Measurements from ENCODE around the gene HYAL1. TPM values are rescaled to one million over a fixed set of nuclear protein-coding genes. Genes with fewer than 3 reads are reported as not detected.

HYAL1 gene
- total RNA-seq, 1 donor from 2014 or later: 0.47 TPM

DNA sequence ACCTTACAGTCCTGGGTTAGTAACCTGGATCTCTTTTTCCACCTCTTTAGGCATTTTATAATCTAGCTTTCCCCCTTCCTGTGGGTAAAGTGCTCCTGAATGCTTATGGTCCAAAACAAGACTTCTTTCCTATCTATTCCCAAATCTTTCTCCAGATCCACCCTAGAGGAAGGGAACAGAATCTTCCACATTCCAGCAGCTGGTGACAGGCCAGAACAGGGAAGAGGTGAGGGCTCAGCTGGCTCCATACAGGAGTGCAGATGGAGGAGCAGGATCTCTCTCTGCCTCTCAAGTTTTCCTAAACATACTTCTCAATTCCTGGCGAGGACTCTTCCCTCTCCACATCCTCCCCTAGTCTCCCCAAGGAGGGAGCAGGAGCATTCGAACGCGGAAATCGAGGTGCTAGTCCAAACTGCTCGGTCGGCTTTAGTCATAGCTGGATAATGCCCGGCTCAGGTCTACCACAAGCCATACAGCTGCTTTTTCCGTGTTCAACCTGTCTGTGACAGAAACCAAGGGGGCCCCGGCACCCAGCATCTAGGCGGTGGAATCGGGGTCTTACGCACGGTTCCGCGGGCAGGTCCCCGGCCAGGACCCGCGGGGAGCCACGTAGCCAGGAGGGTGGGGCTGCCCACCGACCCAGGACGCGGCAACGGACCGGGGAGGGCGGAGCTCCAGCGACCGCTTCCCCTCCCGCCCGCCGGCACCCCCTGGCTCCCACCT, 33.2 kb upstream of the HYAL1 start:
- peak; percentile 35 for ATAC-seq (ENCODE audit: low read depth)
- TF ChIP-seq, protein P1, sequence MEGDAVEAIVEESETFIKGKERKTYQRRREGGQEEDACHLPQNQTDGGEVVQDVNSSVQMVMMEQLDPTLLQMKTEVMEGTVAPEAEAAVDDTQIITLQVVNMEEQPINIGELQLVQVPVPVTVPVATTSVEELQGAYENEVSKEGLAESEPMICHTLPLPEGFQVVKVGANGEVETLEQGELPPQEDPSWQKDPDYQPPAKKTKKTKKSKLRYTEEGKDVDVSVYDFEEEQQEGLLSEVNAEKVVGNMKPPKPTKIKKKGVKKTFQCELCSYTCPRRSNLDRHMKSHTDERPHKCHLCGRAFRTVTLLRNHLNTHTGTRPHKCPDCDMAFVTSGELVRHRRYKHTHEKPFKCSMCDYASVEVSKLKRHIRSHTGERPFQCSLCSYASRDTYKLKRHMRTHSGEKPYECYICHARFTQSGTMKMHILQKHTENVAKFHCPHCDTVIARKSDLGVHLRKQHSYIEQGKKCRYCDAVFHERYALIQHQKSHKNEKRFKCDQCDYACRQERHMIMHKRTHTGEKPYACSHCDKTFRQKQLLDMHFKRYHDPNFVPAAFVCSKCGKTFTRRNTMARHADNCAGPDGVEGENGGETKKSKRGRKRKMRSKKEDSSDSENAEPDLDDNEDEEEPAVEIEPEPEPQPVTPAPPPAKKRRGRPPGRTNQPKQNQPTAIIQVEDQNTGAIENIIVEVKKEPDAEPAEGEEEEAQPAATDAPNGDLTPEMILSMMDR (IDR thresholded peaks at IDR 0.05): no peak
- no peaks in the 10 kb centered on the region for H3K27me3 Mint-ChIP-seq
- H3K4me3 Mint-ChIP-seq: peak overlapping the region; percentile 95
- H3K27ac Mint-ChIP-seq: peak overlapping the region; percentile 98
- no peak for DNase-seq
- peaks cover 68% of the 10 kb centered on the region for H3K4me1 Mint-ChIP-seq
- POLR2A ChIA-PET: interaction anchor here (0.5 to 6.5 kb wide), 31 partner anchors 12 to 1436 kb away, joined by 3 to 195 read pairs (median 5); partner anchors contain the start of genes C3orf18, CISH, CYB561D2 and DCAF1
- peaks cover 26% of the 10 kb centered on the region for H3K36me3 Mint-ChIP-seq (ENCODE audit: low read depth)
- no peaks in the 10 kb centered on the region for H3K9me3 Mint-ChIP-seq
- CTCF ChIA-PET: interaction anchor here (0.7 to 3.8 kb wide), 8 partner anchors 8 to 142 kb away, joined by 3 to 16 read pairs (median 6); partner anchors contain the start of genes CYB561D2, HYAL2, HYAL3 and NAA80
- intact Hi-C loops (cut with micrococcal nuclease): loop anchor here (1.0 to 2.0 kb wide), 4 partner anchors 8 to 37 kb away; partner anchors contain the start of genes HYAL3, NAA80, TMEM115 and TUSC2

DNA sequence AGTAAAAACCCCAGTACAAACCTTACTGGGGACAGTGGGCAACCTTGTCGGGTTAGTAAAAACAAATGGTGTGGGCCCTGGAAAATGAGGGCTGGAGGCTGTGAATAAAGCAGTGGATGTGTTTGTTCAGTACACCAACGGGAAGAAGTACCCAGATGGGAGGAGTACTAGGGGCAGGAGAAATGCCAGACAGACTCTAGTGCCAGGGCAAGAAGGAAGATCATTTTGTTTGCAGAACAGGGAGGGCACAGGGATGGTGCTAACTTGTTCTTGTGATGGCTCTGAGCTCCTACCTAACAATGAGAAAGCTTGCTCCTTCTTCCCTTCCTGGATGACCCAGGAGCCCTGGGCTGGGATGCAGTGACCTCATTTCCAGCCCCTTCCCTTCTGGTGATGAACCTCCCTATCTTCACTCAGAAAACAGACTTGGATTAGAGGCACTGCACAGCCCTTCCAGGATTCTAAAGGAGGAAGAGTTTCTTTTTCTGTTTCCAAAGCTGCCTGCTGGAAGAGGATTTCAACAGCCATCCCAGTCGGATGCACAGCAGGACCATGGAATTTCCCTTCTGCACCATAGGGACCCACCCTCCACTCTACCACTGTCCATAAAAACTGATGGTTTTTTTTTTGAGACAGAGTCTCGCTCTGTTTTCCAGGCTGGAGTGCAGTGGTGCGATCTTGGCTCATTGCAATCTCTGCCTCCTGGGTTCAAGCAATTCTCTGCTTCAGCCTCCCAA, 31.1 kb upstream of the HYAL1 start:
- Mint-ChIP-seq H3K9me3 (no peaks in the 10 kb centered on the region), H3K27ac (peak overlapping the region; percentile 7), H3K4me1 (peaks cover 53% of the 10 kb centered on the region), H3K27me3 (no peaks in the 10 kb centered on the region), H3K36me3 (ENCODE audit: low read depth) (peaks cover 44% of the 10 kb centered on the region), H3K4me3 (no peak overlapping the region)
- POLR2A ChIA-PET: interaction anchor here (0.8 to 1.3 kb wide), 2 partner anchors 10 to 13 kb away, joined by 3 to 4 read pairs; no protein-coding TSS in a partner anchor
- CTCF ChIA-PET: no interaction called here
- intact Hi-C loops (cut with micrococcal nuclease): no loop called here
- DNase-seq: no peak
- TF ChIP-seq, protein P1 (IDR thresholded peaks at IDR 0.05): no peak
- no peak for ATAC-seq (ENCODE audit: low read depth)

DNA sequence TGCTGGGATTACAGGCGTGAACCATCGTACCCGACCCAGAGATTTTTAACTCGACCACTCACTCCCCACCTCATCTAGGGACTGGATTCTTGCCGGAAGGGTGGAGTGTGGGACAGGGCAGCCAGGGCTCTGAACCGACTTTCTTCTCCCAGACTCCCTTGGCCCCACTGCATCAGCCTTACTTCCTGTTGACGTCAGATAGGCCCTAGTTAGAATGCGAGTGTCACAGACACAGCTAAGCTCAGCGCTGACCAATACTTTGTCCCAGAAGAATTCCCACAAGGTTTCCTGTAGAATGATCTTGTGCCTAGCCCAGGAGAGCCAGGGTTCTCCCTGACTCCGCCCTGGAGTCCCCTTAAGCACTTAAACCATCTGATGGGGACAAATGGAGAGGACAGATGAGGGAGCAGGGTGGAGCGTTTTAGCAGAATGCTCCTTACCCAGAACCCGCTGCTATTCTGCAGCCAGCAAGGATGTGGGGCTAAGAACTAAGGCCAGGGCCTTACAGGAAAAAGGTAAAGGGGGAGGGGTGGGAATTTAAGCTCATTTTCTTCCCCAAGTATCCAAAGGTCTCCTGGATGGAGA, 30.5 kb upstream of the HYAL1 start:
- intact Hi-C loops (cut with micrococcal nuclease): no loop called here
- DNase-seq: no peak
- Mint-ChIP-seq H3K9me3 (no peaks in the 10 kb centered on the region), H3K4me1 (peaks cover 46% of the 10 kb centered on the region), H3K27me3 (no peaks in the 10 kb centered on the region), H3K27ac (peak overlapping the region; percentile 37), H3K4me3 (peak overlapping the region; percentile 7), H3K36me3 (ENCODE audit: low read depth) (peaks cover 47% of the 10 kb centered on the region)
- no peak for ATAC-seq (ENCODE audit: low read depth)
- POLR2A ChIA-PET: interaction anchor here (0.6 to 1.3 kb wide), 4 partner anchors 9 to 42 kb away, joined by 3 to 4 read pairs (median 3); partner anchors contain the start of gene IFRD2
- TF ChIP-seq, protein P1 (IDR thresholded peaks at IDR 0.05): no peak
- CTCF ChIA-PET: no interaction called here

DNA sequence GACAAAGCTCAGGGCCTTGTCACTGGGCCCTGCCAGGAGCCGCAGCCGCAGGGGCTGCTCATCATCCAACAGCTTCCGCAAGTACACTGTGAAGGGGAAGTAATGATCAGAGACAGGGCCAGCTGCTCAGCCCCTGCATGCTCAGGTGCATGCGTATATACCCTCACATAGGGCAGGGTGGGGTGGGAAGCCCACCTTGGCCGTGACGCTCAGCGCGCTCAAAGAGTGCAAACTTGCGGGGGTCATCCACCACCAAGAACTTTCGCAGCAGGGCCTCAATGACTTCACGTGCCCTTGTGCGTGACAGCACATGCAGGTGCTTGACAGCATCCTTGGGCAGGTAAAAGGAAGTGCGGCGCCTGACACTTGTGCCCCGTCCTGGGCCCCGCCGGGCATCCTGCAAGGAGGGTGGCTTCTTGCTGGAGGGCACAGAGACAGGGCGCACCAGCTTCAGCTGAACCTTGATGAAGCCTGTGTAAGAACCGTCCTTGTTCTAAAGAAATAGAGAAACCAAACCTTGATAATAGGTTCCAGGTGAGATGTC, 28.1 kb upstream of the HYAL1 start:
- Mint-ChIP-seq H3K36me3 (ENCODE audit: low read depth) (peaks cover 48% of the 10 kb centered on the region), H3K4me3 (no peak overlapping the region), H3K9me3 (no peaks in the 10 kb centered on the region), H3K27me3 (no peaks in the 10 kb centered on the region), H3K27ac (no peak overlapping the region), H3K4me1 (peaks cover 47% of the 10 kb centered on the region)
- intact Hi-C loops (cut with micrococcal nuclease): no loop called here
- ChIA-PET CTCF (interaction anchor here (0.9 kb wide), 1 partner anchor 8 kb away, joined by 3 read pairs; no protein-coding TSS in a partner anchor), POLR2A (no interaction called here)
- TF ChIP-seq, protein P1 (IDR thresholded peaks at IDR 0.05): no peak
- DNase-seq (no peak), ATAC-seq (ENCODE audit: low read depth) (no peak)
